H54 (cell line): ENCODE data around the gene FBP1.
"Not testable (repeated sequence)": the region's sequence is repeated elsewhere in the genome, so short reads cannot be mapped to it uniquely, and the experiment has no call there.

ENCODE experiments used
- DNase-seq: peaks from one replicate; pipeline ENCODE4 v3.0.0; 2011; ENCODE audit warnings: low spot score, mixed read lengths; ENCODE audit not compliant: insufficient read length
- FAIRE-seq: peaks from 3 replicates; lab custom pipeline; 2011; peaks lifted over from hg19 to GRCh38; lab: Jason Lieb, UNC
- POLR2A ChIP-seq: IDR thresholded peaks from 2 replicates; pipeline ENCODE4 v1.6.1; 2011; ENCODE audit warnings: low read depth, mild to moderate bottlenecking, low read length

The FBP1 gene

GRCh38 chr9:94591876-94592275, 47.4 kb downstream of the FBP1 start:
- DNase-seq (no peak), FAIRE-seq (no peak)
- no peak for TF ChIP-seq POLR2A

DNA sequence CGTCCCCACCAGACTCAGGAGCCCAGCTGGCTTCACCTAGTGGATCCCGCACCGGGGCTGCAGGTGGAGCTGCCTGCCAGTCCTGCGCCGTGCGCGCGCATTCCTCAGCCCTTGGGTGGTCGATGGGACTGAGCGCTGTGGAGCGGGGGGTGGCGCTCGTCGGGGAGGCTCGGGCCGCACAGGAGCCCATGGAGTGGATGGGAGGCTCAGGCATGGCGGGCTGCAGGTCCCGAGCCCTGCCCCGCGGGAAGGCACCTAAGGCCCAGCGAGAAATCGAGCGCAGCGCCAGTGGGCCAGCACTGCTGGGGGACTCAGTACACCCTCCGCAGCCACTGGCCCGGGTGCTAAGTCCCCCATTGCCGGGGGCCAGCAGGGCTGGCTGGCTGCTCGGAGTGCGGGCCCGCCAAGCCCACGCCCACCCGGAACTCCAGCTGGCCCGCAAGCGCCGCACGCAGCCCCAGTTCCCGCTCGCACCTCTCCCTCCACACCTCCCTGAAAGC, 48.2 kb downstream of the FBP1 start:
- DNase-seq, FAIRE-seq: not testable (repeated sequence)

DNA sequence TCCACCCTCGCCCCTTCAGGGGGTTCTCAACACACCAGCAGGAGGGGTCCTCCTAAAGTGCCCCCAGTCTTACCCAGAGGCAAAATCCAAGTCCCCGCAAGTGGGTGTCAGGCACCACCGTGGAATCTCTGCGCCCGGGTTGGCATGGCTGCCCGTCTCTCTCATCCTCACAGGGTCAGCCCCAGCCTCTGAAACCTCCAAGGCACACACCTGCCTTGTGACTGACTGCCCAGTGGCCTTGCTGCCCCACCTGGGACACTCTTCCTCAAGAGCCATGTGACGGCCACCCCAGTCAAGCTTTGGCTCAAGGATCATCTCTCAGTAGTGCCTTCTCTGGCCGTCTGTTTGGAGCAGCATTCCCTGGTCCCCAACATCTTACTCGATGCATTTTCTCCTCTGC, 50.6 kb downstream of the FBP1 start:
- DNase-seq: no peak
- FAIRE-seq: no peak
- no peak for TF ChIP-seq POLR2A

GRCh38 chr9:94586814-94587213, 52.5 kb downstream of the FBP1 start:
- no peak for TF ChIP-seq POLR2A
- no peak for FAIRE-seq
- peak; percentile 62 for DNase-seq

- TF ChIP-seq POLR2A: no peak
- DNase-seq (no peak), FAIRE-seq (no peak)
Measured at GRCh38 chr9:94586316-94586715, 53.0 kb downstream of the FBP1 start.

- no peak for TF ChIP-seq POLR2A
- no peak for DNase-seq
- FAIRE-seq: no peak
Measured at GRCh38 chr9:94584555-94584954, 54.8 kb downstream of the FBP1 start.

DNA sequence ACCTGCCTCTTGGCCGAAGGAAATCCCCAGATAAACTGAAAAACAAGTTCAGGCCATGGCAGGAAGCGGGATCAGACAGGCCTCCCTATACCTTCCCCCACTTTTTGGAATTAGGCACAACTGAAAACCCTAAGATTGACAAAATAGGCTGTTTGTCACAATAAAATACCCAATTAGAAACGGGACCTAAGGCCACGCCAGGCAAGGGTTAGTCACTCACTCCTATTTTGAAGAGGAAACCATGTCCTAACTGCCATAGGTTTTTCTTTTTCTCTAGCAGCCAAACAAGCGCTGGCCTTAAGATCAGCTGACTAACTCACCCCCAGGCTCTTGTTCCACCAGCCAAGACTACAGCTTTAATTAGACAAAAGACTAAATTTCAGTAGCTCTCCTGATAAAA, 57.6 kb downstream of the FBP1 start:
- no peak for TF ChIP-seq POLR2A
- DNase-seq (no peak), FAIRE-seq (no peak)

DNA sequence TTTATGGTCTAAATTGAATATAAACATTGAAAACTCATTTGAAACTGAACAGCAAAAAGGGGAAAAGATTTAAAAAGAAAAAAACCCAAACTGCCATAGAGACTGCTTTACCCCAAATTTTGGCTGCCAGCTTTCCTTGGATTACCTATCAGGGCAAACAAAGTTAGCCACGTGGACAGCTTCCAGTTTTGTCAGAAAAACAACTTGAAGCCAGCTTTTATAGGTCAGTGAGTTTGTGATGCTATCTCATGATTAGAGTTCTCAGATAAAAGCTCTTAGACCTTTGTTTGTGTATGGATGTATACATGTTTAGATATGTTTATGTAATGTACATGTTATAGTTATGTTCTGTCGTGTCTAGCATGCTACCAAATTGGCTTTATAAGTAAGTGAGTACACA, 61.7 kb downstream of the FBP1 start:
- DNase-seq (no peak), FAIRE-seq (peak; percentile 86)
- no peak for TF ChIP-seq POLR2A

- TF ChIP-seq POLR2A: no peak
- DNase-seq (no peak), FAIRE-seq (peak; percentile 70)
Measured at GRCh38 chr9:94577036-94577435, 62.3 kb downstream of the FBP1 start.

DNA sequence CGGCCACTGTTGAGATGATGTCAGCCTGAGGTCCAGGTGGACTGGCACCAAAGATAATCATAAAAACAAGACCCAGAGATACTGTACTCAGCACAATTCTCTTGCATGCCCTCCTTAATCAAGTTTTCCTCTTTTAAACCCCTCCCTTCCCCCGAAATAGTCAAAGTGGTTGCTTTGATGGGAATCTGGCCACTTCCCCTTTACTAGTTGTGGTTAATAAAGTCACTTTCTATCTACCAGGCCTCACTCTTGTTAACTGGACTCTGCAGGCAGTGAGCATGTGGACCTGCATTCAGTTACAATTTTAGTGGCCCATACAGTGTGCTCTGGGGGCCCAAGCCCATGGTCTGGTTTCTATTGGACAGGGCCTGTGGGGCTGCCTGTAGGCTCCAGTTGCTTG, 63.2 kb downstream of the FBP1 start:
- no peak for FAIRE-seq
- DNase-seq: no peak
- no peak for TF ChIP-seq POLR2A

DNA sequence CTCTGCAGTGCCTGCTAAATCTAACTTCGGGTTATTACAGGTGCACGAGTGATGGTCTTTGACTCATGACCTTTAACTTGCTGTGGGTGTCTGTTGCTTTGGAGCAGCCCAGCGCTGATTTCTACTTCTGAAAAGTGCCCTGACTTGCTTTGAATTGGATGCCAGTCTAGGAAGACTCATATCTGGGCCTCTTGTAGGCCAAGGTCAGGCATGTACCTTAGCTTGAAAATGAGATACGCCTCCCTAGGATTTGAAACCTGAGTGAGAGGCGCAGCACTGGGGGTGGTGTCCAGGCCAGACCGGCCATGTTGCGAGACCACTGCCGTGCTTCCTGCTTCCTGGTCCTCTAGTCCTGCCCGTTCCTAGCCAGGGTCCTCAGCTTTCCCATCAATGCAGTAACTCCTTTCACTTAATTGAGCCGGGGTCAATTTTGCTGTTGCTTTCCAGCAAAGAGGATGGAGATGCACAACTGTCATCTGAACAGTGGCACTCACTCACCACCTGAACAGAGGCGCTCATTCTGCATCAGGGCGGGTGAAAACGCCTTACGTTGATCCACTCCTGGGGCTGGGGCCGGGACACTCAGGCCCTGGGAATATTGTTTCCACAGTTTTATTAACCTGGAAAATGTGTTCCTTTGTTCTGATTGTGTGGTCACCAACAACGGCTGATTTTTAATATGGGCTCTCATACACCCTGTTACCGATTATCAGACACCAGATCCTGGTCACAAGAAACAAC, 70.2 kb downstream of the FBP1 start:
- FAIRE-seq (no peak), DNase-seq (no peak)
- TF ChIP-seq POLR2A: no peak

GRCh38 chr9:94568250-94568889, 70.9 kb downstream of the FBP1 start:
- no peak for TF ChIP-seq POLR2A
- FAIRE-seq: no peak
- DNase-seq: no peak

DNA sequence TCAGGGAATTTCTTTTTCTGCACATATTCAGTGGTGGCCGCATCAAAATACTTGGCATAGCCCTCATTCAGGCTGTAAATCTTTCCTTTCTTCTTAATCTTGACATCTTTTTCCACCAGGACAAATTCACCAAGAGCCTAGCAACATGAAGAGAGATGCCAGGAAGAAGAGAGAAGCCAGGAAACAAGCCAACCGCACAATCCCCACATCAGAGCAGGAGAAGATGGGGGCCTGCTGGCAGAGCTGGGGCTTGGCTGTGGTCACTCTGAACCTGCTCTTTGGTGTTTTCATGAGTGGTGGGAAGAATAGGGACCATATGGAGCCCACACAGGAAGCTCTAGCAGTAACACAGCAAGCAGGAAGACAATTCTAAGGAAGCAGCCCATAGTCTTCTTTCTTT, 72.0 kb downstream of the FBP1 start:
- no peak for FAIRE-seq
- TF ChIP-seq POLR2A: no peak
- no peak for DNase-seq

GRCh38 chr9:94566550-94566949, 72.8 kb downstream of the FBP1 start:
- no peak for DNase-seq
- FAIRE-seq: no peak
- no peak for TF ChIP-seq POLR2A

DNA sequence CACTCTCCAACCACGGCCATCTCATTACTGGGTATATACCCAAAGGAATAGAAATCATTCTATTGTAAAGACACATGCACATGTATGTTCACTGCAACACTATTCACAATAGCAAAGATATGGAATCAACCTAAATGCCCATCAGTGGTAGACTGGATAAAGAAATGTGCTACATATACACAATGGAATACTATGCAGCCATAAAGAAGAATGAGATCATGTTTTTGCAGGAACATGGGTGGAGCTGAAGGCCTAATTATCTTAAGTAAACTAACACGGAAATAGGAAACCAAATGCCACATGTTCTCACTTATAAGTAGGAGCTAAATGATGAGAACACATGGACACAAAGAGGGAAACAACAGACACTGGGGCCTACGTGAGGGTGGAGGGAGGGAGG, 75.0 kb downstream of the FBP1 start:
- FAIRE-seq, DNase-seq: not testable (repeated sequence)
